Neural cell (in vitro differentiated cells): ENCODE results near the gene LNX2. TPM values are rescaled to one million over a fixed set of nuclear protein-coding genes. Genes with fewer than 3 reads are reported as not detected.

ENCODE experiments used
- H2AFZ ChIP-seq: fragments of 200-600, 300-800 bp; sonication (generic), shearing (Covaris generic); 2 replicates; pipeline ENCODE4 v1.6.0; 2014; ENCODE audit warnings: low read depth, mild to moderate bottlenecking, antibody characterized with exemption, low read length, moderate library complexity
- H3F3A ChIP-seq: fragments of 200-600 bp; shearing (Covaris generic); 2 replicates; pipeline ENCODE4 v1.6.1; 2016; ENCODE audit warnings: mild to moderate bottlenecking, moderate library complexity, mixed read lengths, antibody characterized with exemption, low read length; ENCODE audit not compliant: insufficient read depth, poor library complexity, severe bottlenecking
- H3K27ac ChIP-seq: fragments of 200-600, 300-800 bp; sonication (generic), shearing (Covaris generic); 2 replicates; pipeline ENCODE4 v1.5.1; 2014; ENCODE audit warnings: mild to moderate bottlenecking, low read length, moderate library complexity
- H3K27me3 ChIP-seq: fragments of 300-800, 200-600 bp; sonication (generic), shearing (Covaris generic); 2 replicates; pipeline ENCODE4 v1.6.0; 2014; ENCODE audit warnings: mild to moderate bottlenecking, low read depth, low read length, moderate library complexity; ENCODE audit not compliant: insufficient read depth
- H3K36me3 ChIP-seq: fragments of 300-800, 200-600 bp; sonication (generic), shearing (Covaris generic); 2 replicates; pipeline ENCODE4 v1.5.1; 2014; ENCODE audit warnings: mild to moderate bottlenecking, antibody characterized with exemption, low read length, moderate library complexity; ENCODE audit not compliant: insufficient read depth
- H3K4me2 ChIP-seq: fragments of 300-800, 200-600 bp; sonication (generic), shearing (Covaris generic); 2 replicates; pipeline ENCODE4 v1.6.0; 2014; ENCODE audit warnings: mild to moderate bottlenecking, low read length
- H3K4me3 ChIP-seq: fragments of 300-800, 200-600 bp; sonication (generic), shearing (Covaris generic); 2 replicates; pipeline ENCODE4 v1.5.1; 2014; ENCODE audit warnings: mild to moderate bottlenecking, low read length, moderate library complexity
- H3K79me2 ChIP-seq: fragments of 200-600 bp; shearing (Covaris generic); replicated peaks from 2 replicates; pipeline ENCODE4 v1.6.0; 2014; ENCODE audit warnings: mild to moderate bottlenecking, low read length, moderate library complexity; ENCODE audit not compliant: insufficient read depth
- H3K9ac ChIP-seq: fragments of 300-800, 200-600 bp; sonication (generic), shearing (Covaris generic); 2 replicates; pipeline ENCODE4 v1.6.1; 2016; ENCODE audit warnings: mild to moderate bottlenecking, low read length, mixed read lengths
- H3K9me2 ChIP-seq: fragments of 200-600 bp; shearing (Covaris generic); 2 replicates; pipeline ENCODE4 v1.6.1; 2016; ENCODE audit warnings: mild to moderate bottlenecking, low read length, mixed read lengths; ENCODE audit not compliant: insufficient read depth
- H3K9me3 ChIP-seq: fragments of 200-600, 300-800 bp; sonication (generic), shearing (Covaris generic); 2 replicates; pipeline ENCODE4 v1.6.1; 2016; ENCODE audit warnings: mild to moderate bottlenecking, mixed run types, low read length, moderate library complexity, mixed read lengths
- H4K20me1 ChIP-seq: fragments of 200-600 bp; shearing (Covaris generic); 2 replicates; pipeline ENCODE4 v1.6.1; 2016; ENCODE audit warnings: mild to moderate bottlenecking, mixed run types; ENCODE audit not compliant: insufficient read depth
- EP300 ChIP-seq: fragments of 450-650 bp; conservative IDR thresholded peaks from 2 replicates; pipeline ENCODE4 v1.6.1; 2014; ENCODE audit warnings: antibody characterized with exemption, mild to moderate bottlenecking, moderate library complexity; ENCODE audit not compliant: poor library complexity, severe bottlenecking
- EZH2 ChIP-seq: fragments of 200-600, 300-800 bp; shearing (Covaris generic), sonication (generic); IDR thresholded peaks from 2 replicates; pipeline ENCODE4 v1.6.1; 2014; ENCODE audit warnings: antibody characterized with exemption, low read length, borderline replicate concordance, mild to moderate bottlenecking; ENCODE audit not compliant: insufficient read depth, poor library complexity, severe bottlenecking
- MXI1 ChIP-seq: fragments of 450-650 bp; conservative IDR thresholded peaks from 2 replicates; pipeline ENCODE4 v1.6.1; 2014; ENCODE audit warnings: antibody characterized with exemption, mild to moderate bottlenecking; ENCODE audit not compliant: poor library complexity, severe bottlenecking
- POLR2AphosphoS5 ChIP-seq: IDR thresholded peaks from 2 replicates; pipeline ENCODE4 v1.6.1; 2012
- RAD21 ChIP-seq: fragments of 450-650 bp; conservative IDR thresholded peaks from 2 replicates; pipeline ENCODE4 v1.6.1; 2014; ENCODE audit warnings: antibody characterized with exemption, mild to moderate bottlenecking, moderate library complexity
- REST ChIP-seq: IDR thresholded peaks from 2 replicates; pipeline ENCODE4 v1.6.1; 2012; ENCODE audit warnings: borderline replicate concordance
- SMC3 ChIP-seq: fragments of 450-650 bp; conservative IDR thresholded peaks from 2 replicates; pipeline ENCODE4 v1.6.1; 2014; ENCODE audit warnings: antibody characterized with exemption, mild to moderate bottlenecking, moderate library complexity; ENCODE audit not compliant: poor library complexity
- TAF1 ChIP-seq: IDR thresholded peaks from 2 replicates; pipeline ENCODE4 v1.6.1; 2012; ENCODE audit warnings: low read depth
- polyA plus RNA-seq: library from polyadenylated mRNA; depleted of rRNA; stranded (reverse); fragments of >200 nt; gene quantifications from 2 replicates; pipeline ENCODE4 v1.2.3, GENCODE V29; 2014
- TF ChIP-seq, protein P1 (sequence below): fragments of 450-650 bp; IDR thresholded peaks from 2 replicates; pipeline ENCODE4 v1.5.1; 2014; ENCODE audit warnings: antibody characterized with exemption, mild to moderate bottlenecking, moderate library complexity; ENCODE audit not compliant: poor library complexity, severe bottlenecking

LNX2 gene
- polyA plus RNA-seq, 1 donor from 2014 or later: 4.2 TPM

DNA sequence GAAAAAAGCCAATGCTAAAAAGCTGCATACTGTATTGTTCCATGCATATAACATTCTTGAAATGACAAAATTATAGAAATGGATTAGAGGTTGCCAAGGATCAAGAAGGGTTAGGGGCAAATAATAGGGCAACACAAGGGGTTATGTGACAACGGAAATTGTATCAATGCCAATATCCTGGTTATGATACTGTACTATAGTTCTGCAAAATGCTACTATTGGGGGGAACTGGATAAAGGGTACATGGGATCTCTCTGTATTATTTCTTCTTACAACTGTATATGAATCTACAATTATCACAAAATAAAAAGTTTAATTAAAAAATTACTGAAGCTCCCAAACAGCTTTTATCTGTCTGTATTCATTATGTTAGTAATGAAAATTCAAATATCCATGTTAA lies 31.9 kb downstream of the LNX2 start:
- H3K9me3 ChIP-seq: no peaks in the 10 kb centered on the region
- no peak overlapping the region for H3K9ac ChIP-seq
- H3K4me2 ChIP-seq: no peak overlapping the region
- H2AFZ ChIP-seq: no peak overlapping the region
- TF ChIP-seq MXI1 (no peak), RAD21 (no peak), EZH2 (no peak), TAF1 (no peak), REST (no peak), EP300 (no peak), SMC3 (no peak), POLR2AphosphoS5 (no peak)
- TF ChIP-seq, protein P1, sequence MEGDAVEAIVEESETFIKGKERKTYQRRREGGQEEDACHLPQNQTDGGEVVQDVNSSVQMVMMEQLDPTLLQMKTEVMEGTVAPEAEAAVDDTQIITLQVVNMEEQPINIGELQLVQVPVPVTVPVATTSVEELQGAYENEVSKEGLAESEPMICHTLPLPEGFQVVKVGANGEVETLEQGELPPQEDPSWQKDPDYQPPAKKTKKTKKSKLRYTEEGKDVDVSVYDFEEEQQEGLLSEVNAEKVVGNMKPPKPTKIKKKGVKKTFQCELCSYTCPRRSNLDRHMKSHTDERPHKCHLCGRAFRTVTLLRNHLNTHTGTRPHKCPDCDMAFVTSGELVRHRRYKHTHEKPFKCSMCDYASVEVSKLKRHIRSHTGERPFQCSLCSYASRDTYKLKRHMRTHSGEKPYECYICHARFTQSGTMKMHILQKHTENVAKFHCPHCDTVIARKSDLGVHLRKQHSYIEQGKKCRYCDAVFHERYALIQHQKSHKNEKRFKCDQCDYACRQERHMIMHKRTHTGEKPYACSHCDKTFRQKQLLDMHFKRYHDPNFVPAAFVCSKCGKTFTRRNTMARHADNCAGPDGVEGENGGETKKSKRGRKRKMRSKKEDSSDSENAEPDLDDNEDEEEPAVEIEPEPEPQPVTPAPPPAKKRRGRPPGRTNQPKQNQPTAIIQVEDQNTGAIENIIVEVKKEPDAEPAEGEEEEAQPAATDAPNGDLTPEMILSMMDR: no peak
- no peaks in the 10 kb centered on the region for H3K27me3 ChIP-seq
- H3F3A ChIP-seq: no peaks in the 10 kb centered on the region
- no peaks in the 10 kb centered on the region for H3K36me3 ChIP-seq
- no peak overlapping the region for H3K4me3 ChIP-seq
- H3K9me2 ChIP-seq: no peaks in the 10 kb centered on the region
- H3K79me2 ChIP-seq: no peaks in the 10 kb centered on the region
- H3K27ac ChIP-seq: no peak overlapping the region
- H4K20me1 ChIP-seq: no peaks in the 10 kb centered on the region

GRCh38 chr13:27587095-27587746 lies 33.1 kb downstream of the LNX2 start:
- TF ChIP-seq POLR2AphosphoS5: no peak
- H3K79me2 ChIP-seq: no peaks in the 10 kb centered on the region
- H3K36me3 ChIP-seq: no peaks in the 10 kb centered on the region
- no peak overlapping the region for H3K4me3 ChIP-seq
- H3K27ac ChIP-seq: no peak overlapping the region
- H4K20me1 ChIP-seq: no peaks in the 10 kb centered on the region
- no peak overlapping the region for H3K9ac ChIP-seq
- no peak overlapping the region for H3K4me2 ChIP-seq
- no peaks in the 10 kb centered on the region for H3K9me2 ChIP-seq
- H3F3A ChIP-seq: no peaks in the 10 kb centered on the region
- H2AFZ ChIP-seq: no peak overlapping the region
- H3K9me3 ChIP-seq: no peaks in the 10 kb centered on the region
- no peaks in the 10 kb centered on the region for H3K27me3 ChIP-seq

DNA sequence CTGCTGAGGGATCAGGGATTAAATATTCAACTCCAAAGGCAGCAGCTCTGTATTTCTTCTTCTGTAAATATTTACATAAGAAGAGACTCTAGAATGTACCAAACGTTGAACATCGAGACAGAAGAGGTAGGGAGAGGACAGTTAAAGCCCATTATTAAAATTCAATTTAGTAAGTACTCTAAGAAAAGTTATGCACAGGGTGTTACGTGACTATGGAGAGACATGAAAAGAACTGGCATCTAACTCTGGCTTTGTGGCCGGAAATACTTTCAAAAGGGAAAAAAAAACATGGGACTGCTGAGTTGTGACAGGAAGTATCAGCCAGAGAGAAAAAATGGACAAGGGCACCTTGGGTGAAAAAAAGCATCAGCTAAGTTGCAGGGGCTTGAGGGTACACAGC lies 36.7 kb downstream of the LNX2 start:
- Histone ChIP-seq H3K27me3 (no peaks in the 10 kb centered on the region), H3K9me2 (no peaks in the 10 kb centered on the region), H3K4me2 (no peak overlapping the region), H3K36me3 (no peaks in the 10 kb centered on the region), H3F3A (no peaks in the 10 kb centered on the region), H3K9me3 (no peaks in the 10 kb centered on the region), H3K4me3 (no peak overlapping the region), H3K9ac (no peak overlapping the region), H3K79me2 (no peaks in the 10 kb centered on the region), H3K27ac (no peak overlapping the region), H4K20me1 (no peaks in the 10 kb centered on the region), H2AFZ (no peak overlapping the region)
- no peak for TF ChIP-seq EZH2
- TF ChIP-seq, protein P1: no peak
- TF ChIP-seq SMC3: no peak
- no peak for TF ChIP-seq MXI1
- no peak for TF ChIP-seq REST
- no peak for TF ChIP-seq TAF1
- no peak for TF ChIP-seq EP300
- TF ChIP-seq RAD21: no peak
- TF ChIP-seq POLR2AphosphoS5: no peak
